ENCODE data around the gene IRS1.

GRCh38 chr2:226692521-226693126 is 107.0 kb downstream of the IRS1 start:
- TF ChIP-seq CTCF (optimal IDR thresholded peaks at IDR 0.05 in 1 of 3, IDR thresholded peaks at IDR 0.05 in 1 of 3, conservative IDR thresholded peaks at IDR 0.05 in 1 of 3; ENCODE audit: extremely low read depth in 1 of 3, insufficient read depth in 2 of 3, low read length in 3 of 3) (no peak), EZH2 (IDR thresholded peaks at IDR 0.05; ENCODE audit: low read length) (no peak)

Measured in keratinocyte (primary cell).